Measurements from ENCODE around the gene RANBP10. TPM values are rescaled to one million over a fixed set of nuclear protein-coding genes. Genes with fewer than 3 reads are reported as not detected.

The RANBP10 gene
- total and polyA plus RNA-seq, 2 of the 8 experiments (the other 6 are each of a cell fraction or from before 2014, with no cell fraction given), result 14.2 to 16.8 TPM

DNA sequence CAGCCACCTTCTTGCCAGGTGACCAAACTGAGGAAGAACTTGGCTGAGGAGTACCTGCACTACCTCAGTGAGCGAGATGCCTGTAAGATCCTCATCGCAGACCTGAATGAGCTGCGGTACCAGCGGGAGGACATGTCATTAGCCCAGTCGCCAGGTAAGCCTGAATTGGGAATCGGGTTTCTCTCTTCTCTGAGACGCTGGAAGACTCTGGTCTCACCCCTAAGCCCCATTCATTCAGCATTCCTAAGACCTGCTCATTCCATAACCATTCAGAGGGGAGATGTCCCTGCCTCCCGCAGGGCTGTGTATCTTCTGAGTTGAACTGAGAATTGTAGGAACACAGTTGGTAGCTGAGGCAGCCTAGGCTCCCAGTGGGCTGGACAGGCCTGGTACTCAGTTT is 18.8 kb upstream of the RANBP10 start:
- Histone ChIP-seq H4K91ac (replicated peaks; ENCODE audit: insufficient read length, low read length) (no peak overlapping the region), H3K4me3 (ENCODE audit: extremely low read depth in 1 of 4, insufficient read depth in 2 of 4, low read depth in 3 of 4, low read length in 4 of 4) (no peak overlapping the region; a peak in 1 of 8 replicates), H4K5ac (ENCODE audit: insufficient read length, low read depth, low read length) (no peak overlapping the region), H3K14ac (ENCODE audit: insufficient read length) (no peak overlapping the region), H3K9me3 (ENCODE audit: insufficient read depth in 2 of 2, low read depth in 1 of 2, low read length in 1 of 2) (no peaks in the 10 kb centered on the region), H2BK12ac (ENCODE audit: low read depth, low read length) (no peak overlapping the region), H3K4ac (replicated peaks; ENCODE audit: insufficient read length, low read depth, low read length) (no peak overlapping the region), H2BK20ac (ENCODE audit: low read length) (no peak overlapping the region), H4K8ac (ENCODE audit: extremely low read depth, insufficient read depth, low read length) (peak overlapping the region; percentile 36; the same call in 1 of the 2 replicates), H2BK120ac (replicated peaks; ENCODE audit: low read depth, low read length) (no peak overlapping the region), H3K27ac (ENCODE audit: low read depth, low read length) (no peak overlapping the region), H3K27me3 (replicated peaks in 1 of 4; ENCODE audit: control insufficient read depth in 3 of 4, extremely low read depth in 1 of 4, insufficient read depth in 3 of 4, low read length in 3 of 4) (no peaks in the 10 kb centered on the region; a peak in 1 of 7 replicates), H3K9ac (replicated peaks in 1 of 4; ENCODE audit: extremely low read depth in 1 of 4, low read depth in 3 of 4, low read length in 3 of 4) (no peak overlapping the region), H3K36me3 (ENCODE audit: control insufficient read depth in 2 of 4, insufficient read depth in 4 of 4, low read length in 3 of 4) (peaks cover 5 to 25% (median 8%) of the 10 kb centered on the region in 4 experiments; a peak in 7 of 8 replicates), H3K79me2 (ENCODE audit: control insufficient read depth in 1 of 2, insufficient read depth in 2 of 2, low read length in 2 of 2) (no peaks in the 10 kb centered on the region), H3K23ac (ENCODE audit: insufficient read length) (no peak overlapping the region), H2BK5ac (ENCODE audit: low read depth, low read length) (no peak overlapping the region; the same call in 1 of the 2 replicates), H3K4me2 (ENCODE audit: insufficient read depth in 1 of 2, low read depth in 2 of 2, low read length in 2 of 2) (no peak overlapping the region), H4K20me1 (replicated peaks in 1 of 2; ENCODE audit: control insufficient read depth in 1 of 2, insufficient read depth in 2 of 2, low read length in 2 of 2) (peaks cover 3 to 4% of the 10 kb centered on the region in 2 experiments), H3K4me1 (replicated peaks in 1 of 4; ENCODE audit: control insufficient read depth in 3 of 4, insufficient read depth in 4 of 4, low read length in 3 of 4) (peaks cover 0 to 2% (median 0%) of the 10 kb centered on the region in 4 experiments; a peak in 3 of 7 replicates), H2AFZ (ENCODE audit: low read length) (no peak overlapping the region), H2AK5ac (ENCODE audit: low read depth, low read length) (0 out of 2 replicates have a peak overlapping the region, but pooled peaks have one; percentile 39), H3K23me2 (ENCODE audit: low read depth, low read length) (no peaks in the 10 kb centered on the region), H3K79me1 (ENCODE audit: low read depth, low read length) (no peaks in the 10 kb centered on the region; the same call in 1 of the 2 replicates), H3K56ac (replicated peaks; ENCODE audit: insufficient read length, low read depth, low read length) (no peak overlapping the region), H2BK15ac (ENCODE audit: low read length) (no peak overlapping the region), H3K18ac (ENCODE audit: extremely low read depth, low read length) (no peak overlapping the region)
- WGBS, 2 experiments (ENCODE audit: extremely low coverage in 1 of 2, insufficient coverage in 1 of 2, insufficient read length in 1 of 2, insufficient replicate concordance in 2 of 2, low coverage in 1 of 2, low lambda C conversion rate in 2 of 2, missing lambda C conversion rate in 1 of 2), result 71% methylated on average over 8 of the region's 8 CpGs; no CpG with 5 or more reads in 1 of the 2 experiments
- FAIRE-seq (no peak), DNase-seq (ENCODE audit: low read depth in 1 of 2, low spot score in 2 of 2) (no peak)
- ChIA-PET POLR2A (ENCODE audit: partially characterized antibody) (interaction anchor here (1.7 to 3.2 kb wide), 2 partner anchors 9 to 15 kb away, joined by 7 to 15 read pairs; no protein-coding TSS in a partner anchor), CTCF (ENCODE audit: partially characterized antibody) (interaction anchor here (1.4 to 11.6 kb wide), 4 partner anchors 11 to 38 kb away, joined by 4 to 100 read pairs (median 6); partner anchors contain the start of gene NUTF2)
- TF ChIP-seq CHD2 (IDR thresholded peaks at IDR 0.05; ENCODE audit: low read length) (no peak), FOSL1 (IDR thresholded peaks at IDR 0.05; ENCODE audit: insufficient read depth, low read depth, low read length) (no peak), CREB1 (IDR thresholded peaks at IDR 0.05) (no peak), JUND (IDR thresholded peaks at IDR 0.05; ENCODE audit: low read length) (no peak), SP4 (IDR thresholded peaks at IDR 0.05; ENCODE audit: low read length) (no peak), YY1 (IDR thresholded peaks at IDR 0.05; ENCODE audit: low read depth, low read length) (no peak)
- TF ChIP-seq, protein P1, sequence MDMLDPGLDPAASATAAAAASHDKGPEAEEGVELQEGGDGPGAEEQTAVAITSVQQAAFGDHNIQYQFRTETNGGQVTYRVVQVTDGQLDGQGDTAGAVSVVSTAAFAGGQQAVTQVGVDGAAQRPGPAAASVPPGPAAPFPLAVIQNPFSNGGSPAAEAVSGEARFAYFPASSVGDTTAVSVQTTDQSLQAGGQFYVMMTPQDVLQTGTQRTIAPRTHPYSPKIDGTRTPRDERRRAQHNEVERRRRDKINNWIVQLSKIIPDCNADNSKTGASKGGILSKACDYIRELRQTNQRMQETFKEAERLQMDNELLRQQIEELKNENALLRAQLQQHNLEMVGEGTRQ (IDR thresholded peaks at IDR 0.05; ENCODE audit: low read length), result no peak
